SU-DHL-6 (cell line): ENCODE data around the gene CD47.

Experiments used
- H2AFZ ChIP-seq: fragments of 200-600 bp; sonication (generic); 2 replicates; pipeline ENCODE4 v1.6.1; 2014; ENCODE audit warnings: low read depth, mild to moderate bottlenecking, moderate library complexity, mixed read lengths, antibody characterized with exemption, low read length; ENCODE audit not compliant: severe bottlenecking
- H3F3A ChIP-seq: fragments of 200-600 bp; shearing (Covaris generic); 2 replicates; pipeline ENCODE4 v1.6.0; 2016; ENCODE audit warnings: antibody characterized with exemption, mild to moderate bottlenecking; ENCODE audit not compliant: insufficient read depth
- H3K27ac ChIP-seq: fragments of 200-600 bp; sonication (generic); 2 replicates; pipeline ENCODE4 v1.5.1; 2016; ENCODE audit warnings: low read depth, mild to moderate bottlenecking, low read length, moderate library complexity, mixed read lengths
- H3K27me3 ChIP-seq: fragments of 200-600 bp; sonication (generic), shearing (Covaris generic); 2 replicates; pipeline ENCODE4 v1.6.0; 2014; ENCODE audit warnings: mild to moderate bottlenecking, low read length
- H3K36me3 ChIP-seq: fragments of 200-600 bp; sonication (generic); 2 replicates; pipeline ENCODE4 v1.6.1; 2014; ENCODE audit warnings: mild to moderate bottlenecking, low read length, mixed read lengths
- H3K4me2 ChIP-seq: fragments of 300-600, 200-600 bp; shearing (Covaris generic), sonication (generic); 2 replicates; pipeline ENCODE4 v1.6.0; 2014; ENCODE audit warnings: low read length, low read depth, mild to moderate bottlenecking; ENCODE audit not compliant: poor library complexity, severe bottlenecking
- H3K4me3 ChIP-seq: fragments of 200-600 bp; sonication (generic); 2 replicates; pipeline ENCODE4 v1.5.1; 2014; ENCODE audit warnings: antibody characterized with exemption, low read length, mild to moderate bottlenecking, mixed read lengths; ENCODE audit not compliant: insufficient read depth, poor library complexity, severe bottlenecking
- H3K79me2 ChIP-seq: fragments of 200-600 bp; sonication (generic); 2 replicates; pipeline ENCODE4 v1.6.1; 2014; ENCODE audit warnings: mild to moderate bottlenecking, low read length, moderate library complexity; ENCODE audit not compliant: insufficient read depth
- H3K9ac ChIP-seq: fragments of 200-600 bp; sonication (generic); 2 replicates; pipeline ENCODE4 v1.7.0; 2014; ENCODE audit warnings: mild to moderate bottlenecking, low read length
- H3K9me2 ChIP-seq: fragments of 200-600 bp; sonication (generic); replicated peaks from 2 replicates; pipeline ENCODE4 v1.6.1; 2014; ENCODE audit warnings: low read length; ENCODE audit not compliant: insufficient read depth
- H3K9me3 ChIP-seq: fragments of 200-600 bp; sonication (generic); 2 replicates; pipeline ENCODE4 v1.6.1; 2014; ENCODE audit warnings: low read length, mixed read lengths; ENCODE audit not compliant: insufficient read depth
- H4K20me1 ChIP-seq: fragments of 200-600 bp; sonication (generic); 2 replicates; pipeline ENCODE4 v1.6.1; 2014; ENCODE audit warnings: low read depth, mild to moderate bottlenecking, antibody characterized with exemption, low read length, moderate library complexity, mixed read lengths
- EZH2phosphoT487 ChIP-seq: fragments of 200-600 bp; sonication (generic), shearing (Covaris generic); conservative IDR thresholded peaks from 2 replicates; pipeline ENCODE4 v1.6.1; 2018; ENCODE audit warnings: mild to moderate bottlenecking, antibody characterized with exemption, low read length, moderate library complexity, mixed read lengths
- TF ChIP-seq, protein P1 (sequence below): fragments of 200-600 bp; sonication (generic); IDR thresholded peaks from one replicate; pipeline ENCODE4 v1.5.1; 2017; ENCODE audit warnings: antibody characterized with exemption, mild to moderate bottlenecking, low read length, moderate library complexity; ENCODE audit not compliant: insufficient read depth, poor library complexity, severe bottlenecking

The CD47 gene

DNA sequence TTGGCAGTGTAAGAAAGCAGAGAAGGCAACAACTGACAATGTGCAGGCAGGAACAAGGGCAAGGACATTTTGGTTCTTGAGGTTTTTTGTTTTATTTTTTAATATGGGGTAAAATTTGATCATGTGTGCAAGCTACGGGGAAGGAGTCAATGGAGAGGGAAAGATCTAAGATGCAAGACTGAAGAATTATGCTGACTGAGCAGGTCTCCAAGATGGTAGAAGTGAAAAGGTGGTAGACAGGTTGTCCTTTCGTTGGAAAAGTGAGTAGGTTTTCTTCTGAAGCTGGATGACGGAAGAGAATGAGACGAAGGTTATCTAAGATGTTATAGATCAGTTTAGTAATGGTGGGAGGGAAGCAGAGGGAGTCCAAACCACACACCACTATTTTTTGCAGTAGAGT lies 4.2 kb downstream of the CD47 start:
- no peaks in the 10 kb centered on the region for H3F3A ChIP-seq
- H3K9me2 ChIP-seq, result no peaks in the 10 kb centered on the region
- H3K27ac ChIP-seq, result no peak overlapping the region
- H3K4me3 ChIP-seq, result no peak overlapping the region
- peaks cover 14% of the 10 kb centered on the region; the same call in 1 of the 2 replicates for H4K20me1 ChIP-seq
- no peaks in the 10 kb centered on the region for H3K9me3 ChIP-seq
- H3K27me3 ChIP-seq, result no peaks in the 10 kb centered on the region
- H3K79me2 ChIP-seq, result peaks cover 90% of the 10 kb centered on the region
- no peak overlapping the region for H3K9ac ChIP-seq
- no peak overlapping the region for H3K4me2 ChIP-seq
- H3K36me3 ChIP-seq, result peaks cover 5% of the 10 kb centered on the region; the same call in 1 of the 2 replicates
- TF ChIP-seq, protein P1, sequence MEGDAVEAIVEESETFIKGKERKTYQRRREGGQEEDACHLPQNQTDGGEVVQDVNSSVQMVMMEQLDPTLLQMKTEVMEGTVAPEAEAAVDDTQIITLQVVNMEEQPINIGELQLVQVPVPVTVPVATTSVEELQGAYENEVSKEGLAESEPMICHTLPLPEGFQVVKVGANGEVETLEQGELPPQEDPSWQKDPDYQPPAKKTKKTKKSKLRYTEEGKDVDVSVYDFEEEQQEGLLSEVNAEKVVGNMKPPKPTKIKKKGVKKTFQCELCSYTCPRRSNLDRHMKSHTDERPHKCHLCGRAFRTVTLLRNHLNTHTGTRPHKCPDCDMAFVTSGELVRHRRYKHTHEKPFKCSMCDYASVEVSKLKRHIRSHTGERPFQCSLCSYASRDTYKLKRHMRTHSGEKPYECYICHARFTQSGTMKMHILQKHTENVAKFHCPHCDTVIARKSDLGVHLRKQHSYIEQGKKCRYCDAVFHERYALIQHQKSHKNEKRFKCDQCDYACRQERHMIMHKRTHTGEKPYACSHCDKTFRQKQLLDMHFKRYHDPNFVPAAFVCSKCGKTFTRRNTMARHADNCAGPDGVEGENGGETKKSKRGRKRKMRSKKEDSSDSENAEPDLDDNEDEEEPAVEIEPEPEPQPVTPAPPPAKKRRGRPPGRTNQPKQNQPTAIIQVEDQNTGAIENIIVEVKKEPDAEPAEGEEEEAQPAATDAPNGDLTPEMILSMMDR, result no peak
- no peak for TF ChIP-seq EZH2phosphoT487
- H2AFZ ChIP-seq, result no peak overlapping the region

DNA sequence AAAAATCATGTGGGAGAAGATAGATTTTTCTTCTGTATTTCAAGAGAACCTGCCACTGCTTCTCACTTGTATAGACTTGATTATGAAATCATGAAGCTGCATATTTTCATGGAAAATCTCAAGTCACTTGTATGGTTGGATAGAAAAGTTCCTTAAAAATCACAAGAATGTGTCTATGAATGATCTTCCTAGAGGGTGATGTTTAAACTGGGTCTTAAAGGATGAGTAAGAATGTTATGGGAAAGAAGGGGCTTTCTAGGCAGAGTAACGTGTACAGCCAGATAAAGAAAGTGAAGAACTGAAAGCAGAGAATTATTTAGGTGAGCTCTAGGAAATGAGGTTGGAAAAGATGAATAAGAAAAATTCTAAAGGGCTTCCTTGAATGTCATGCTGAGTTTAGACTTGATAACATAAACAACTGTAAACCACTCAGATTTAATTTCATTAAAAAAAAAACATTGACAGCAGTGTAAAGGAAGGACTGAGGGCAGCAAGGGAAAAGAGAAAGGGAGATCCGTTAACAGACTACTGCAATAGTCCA lies 5.0 kb downstream of the CD47 start:
- TF ChIP-seq, protein P1, result no peak
- no peak for TF ChIP-seq EZH2phosphoT487
- Histone ChIP-seq H3K9me2 (no peaks in the 10 kb centered on the region), H2AFZ (no peak overlapping the region), H3K27ac (no peak overlapping the region), H3K4me3 (no peak overlapping the region), H3K79me2 (peaks cover 98% of the 10 kb centered on the region), H3K9me3 (no peaks in the 10 kb centered on the region), H3K4me2 (no peak overlapping the region), H4K20me1 (peaks cover 19% of the 10 kb centered on the region; the same call in 1 of the 2 replicates), H3F3A (no peaks in the 10 kb centered on the region), H3K27me3 (no peaks in the 10 kb centered on the region), H3K9ac (no peak overlapping the region), H3K36me3 (peaks cover 5% of the 10 kb centered on the region; the same call in 1 of the 2 replicates)

DNA sequence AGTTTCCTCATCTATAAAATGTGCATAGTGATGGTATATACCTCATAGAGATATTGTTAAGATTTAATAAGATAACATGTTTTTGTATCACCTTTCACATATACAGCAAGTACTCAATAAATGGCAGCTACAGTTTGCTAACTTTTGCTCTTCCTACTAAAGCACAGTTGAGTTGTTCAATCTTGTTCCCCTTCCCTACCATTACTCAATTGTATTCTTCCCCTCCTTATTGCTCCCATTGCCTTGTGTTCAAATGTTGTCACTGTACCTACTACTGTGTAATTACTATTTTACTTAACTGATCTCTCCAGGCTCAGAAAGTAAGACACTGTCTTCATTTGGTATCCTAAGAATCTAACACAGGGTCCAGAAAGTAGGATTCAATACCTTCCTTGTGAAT lies 5.5 kb downstream of the CD47 start:
- no peak for TF ChIP-seq EZH2phosphoT487
- TF ChIP-seq, protein P1, result no peak
- H3K9me2 ChIP-seq, result no peaks in the 10 kb centered on the region
- no peaks in the 10 kb centered on the region for H3F3A ChIP-seq
- H2AFZ ChIP-seq, result no peak overlapping the region
- no peak overlapping the region for H3K27ac ChIP-seq
- no peak overlapping the region for H3K4me3 ChIP-seq
- H3K4me2 ChIP-seq, result no peak overlapping the region
- H3K79me2 ChIP-seq, result peaks cover 100% of the 10 kb centered on the region
- no peaks in the 10 kb centered on the region for H3K27me3 ChIP-seq
- H4K20me1 ChIP-seq, result peaks cover 19% of the 10 kb centered on the region; the same call in 1 of the 2 replicates
- no peaks in the 10 kb centered on the region for H3K9me3 ChIP-seq
- peaks cover 5% of the 10 kb centered on the region for H3K36me3 ChIP-seq
- no peak overlapping the region for H3K9ac ChIP-seq
